ENCODE data around the gene CLN5. TPM values are rescaled to one million over a fixed set of nuclear protein-coding genes. Genes with fewer than 3 reads are reported as not detected.

The CLN5 gene
- total and polyA plus RNA-seq, 2 of the 4 experiments (the other 2 are of a cell fraction): 11.3 to 15.1 TPM

- Histone ChIP-seq H3K9me3 (ENCODE audit: control insufficient read depth, insufficient read depth, low read length) (no peaks in the 10 kb centered on the region), H2AFZ (replicated peaks; ENCODE audit: low read length, poor library complexity) (no peak overlapping the region), H2AK5ac (ENCODE audit: low read depth, low read length) (no peak overlapping the region), H3K27ac (ENCODE audit: insufficient read depth, low read length) (no peak overlapping the region), H2BK120ac (ENCODE audit: low read depth, low read length) (no peak overlapping the region), H2BK20ac (ENCODE audit: low read depth, low read length) (no peak overlapping the region), H3K79me1 (ENCODE audit: low read depth in 1 of 2, low read length in 2 of 2) (peaks cover 16 to 51% of the 10 kb centered on the region in 2 experiments), H3K4ac (ENCODE audit: low read depth, low read length) (no peak overlapping the region), H3K27me3 (ENCODE audit: control insufficient read depth, insufficient read depth, low read length) (no peaks in the 10 kb centered on the region), H3K4me1 (ENCODE audit: control insufficient read depth, insufficient read depth, low read length) (no peaks in the 10 kb centered on the region), H3K18ac (ENCODE audit: low read depth, low read length) (no peak overlapping the region), H3K23ac (ENCODE audit: low read depth, low read length) (no peak overlapping the region), H3K56ac (ENCODE audit: extremely low read depth, insufficient read depth, low read length) (no peak overlapping the region), H4K20me1 (ENCODE audit: insufficient read depth, low read length) (peaks cover 8% of the 10 kb centered on the region; the same call in 1 of the 2 replicates), H4K91ac (ENCODE audit: insufficient read depth, low read depth, low read length) (no peak overlapping the region), H3K4me3 (ENCODE audit: insufficient read depth, low read depth, low read length) (no peak overlapping the region), H4K5ac (ENCODE audit: low read depth, low read length) (no peak overlapping the region), H4K8ac (ENCODE audit: low read depth in 2 of 2, low read length in 2 of 2) (no peak overlapping the region), H3K9ac (ENCODE audit: low read depth, low read length) (no peak overlapping the region), H3K14ac (replicated peaks; ENCODE audit: low read depth, low read length) (no peak overlapping the region), H2BK5ac (ENCODE audit: low read depth, low read length, poor library complexity, severe bottlenecking) (no peak overlapping the region), H3K4me2 (ENCODE audit: low read depth, low read length) (no peak overlapping the region), H2BK15ac (ENCODE audit: low read depth, low read length) (no peak overlapping the region), H3K36me3 (ENCODE audit: control insufficient read depth, insufficient read depth, low read length) (peaks cover 42% of the 10 kb centered on the region), H2AK9ac (replicated peaks; ENCODE audit: low read depth, low read length, poor library complexity) (no peak overlapping the region), H3K9me1 (ENCODE audit: insufficient read depth, low read length) (0 out of 2 replicates have a peak, but pooled peaks cover 3% of the 10 kb centered on the region)
- in situ Hi-C loops (cut with MboI; ENCODE audit: low sequenced_read_pairs) (no loop called here), intact Hi-C loops (cut with micrococcal nuclease) (no loop called here), dilution Hi-C loops (cut with HindIII; ENCODE audit: low sequenced_read_pairs, unreplicated experiment) (no loop called here)
- ChIA-PET POLR2A (ENCODE audit: unreplicated experiment) (no interaction called here), CTCF (interaction anchor here (1.1 to 1.3 kb wide), 2 partner anchors 12 kb away, joined by 3 read pairs; no protein-coding TSS in a partner anchor)
- DNase-seq: no peak
- TF ChIP-seq, protein P1, sequence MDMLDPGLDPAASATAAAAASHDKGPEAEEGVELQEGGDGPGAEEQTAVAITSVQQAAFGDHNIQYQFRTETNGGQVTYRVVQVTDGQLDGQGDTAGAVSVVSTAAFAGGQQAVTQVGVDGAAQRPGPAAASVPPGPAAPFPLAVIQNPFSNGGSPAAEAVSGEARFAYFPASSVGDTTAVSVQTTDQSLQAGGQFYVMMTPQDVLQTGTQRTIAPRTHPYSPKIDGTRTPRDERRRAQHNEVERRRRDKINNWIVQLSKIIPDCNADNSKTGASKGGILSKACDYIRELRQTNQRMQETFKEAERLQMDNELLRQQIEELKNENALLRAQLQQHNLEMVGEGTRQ (IDR thresholded peaks at IDR 0.05; ENCODE audit: low read depth, low read length): no peak
- TF ChIP-seq MAFK (IDR thresholded peaks at IDR 0.05; ENCODE audit: low read depth, low read length) (no peak), RFX5 (IDR thresholded peaks at IDR 0.05; ENCODE audit: low read depth, low read length) (no peak), MAZ (IDR thresholded peaks at IDR 0.05; ENCODE audit: borderline replicate concordance, low read depth, low read length) (no peak), CEBPB (IDR thresholded peaks at IDR 0.05; ENCODE audit: low read depth, low read length) (no peak), NFE2L2 (IDR thresholded peaks at IDR 0.05; ENCODE audit: low read depth, low read length) (no peak), MXI1 (IDR thresholded peaks at IDR 0.05; ENCODE audit: borderline replicate concordance, low read depth, low read length) (no peak), CHD1 (IDR thresholded peaks at IDR 0.05; ENCODE audit: low read depth, low read length) (no peak)
- TF ChIP-seq, protein P2, sequence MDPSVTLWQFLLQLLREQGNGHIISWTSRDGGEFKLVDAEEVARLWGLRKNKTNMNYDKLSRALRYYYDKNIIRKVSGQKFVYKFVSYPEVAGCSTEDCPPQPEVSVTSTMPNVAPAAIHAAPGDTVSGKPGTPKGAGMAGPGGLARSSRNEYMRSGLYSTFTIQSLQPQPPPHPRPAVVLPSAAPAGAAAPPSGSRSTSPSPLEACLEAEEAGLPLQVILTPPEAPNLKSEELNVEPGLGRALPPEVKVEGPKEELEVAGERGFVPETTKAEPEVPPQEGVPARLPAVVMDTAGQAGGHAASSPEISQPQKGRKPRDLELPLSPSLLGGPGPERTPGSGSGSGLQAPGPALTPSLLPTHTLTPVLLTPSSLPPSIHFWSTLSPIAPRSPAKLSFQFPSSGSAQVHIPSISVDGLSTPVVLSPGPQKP (IDR thresholded peaks at IDR 0.05; ENCODE audit: borderline replicate concordance, low read depth, low read length): no peak
- TF ChIP-seq, protein P3, sequence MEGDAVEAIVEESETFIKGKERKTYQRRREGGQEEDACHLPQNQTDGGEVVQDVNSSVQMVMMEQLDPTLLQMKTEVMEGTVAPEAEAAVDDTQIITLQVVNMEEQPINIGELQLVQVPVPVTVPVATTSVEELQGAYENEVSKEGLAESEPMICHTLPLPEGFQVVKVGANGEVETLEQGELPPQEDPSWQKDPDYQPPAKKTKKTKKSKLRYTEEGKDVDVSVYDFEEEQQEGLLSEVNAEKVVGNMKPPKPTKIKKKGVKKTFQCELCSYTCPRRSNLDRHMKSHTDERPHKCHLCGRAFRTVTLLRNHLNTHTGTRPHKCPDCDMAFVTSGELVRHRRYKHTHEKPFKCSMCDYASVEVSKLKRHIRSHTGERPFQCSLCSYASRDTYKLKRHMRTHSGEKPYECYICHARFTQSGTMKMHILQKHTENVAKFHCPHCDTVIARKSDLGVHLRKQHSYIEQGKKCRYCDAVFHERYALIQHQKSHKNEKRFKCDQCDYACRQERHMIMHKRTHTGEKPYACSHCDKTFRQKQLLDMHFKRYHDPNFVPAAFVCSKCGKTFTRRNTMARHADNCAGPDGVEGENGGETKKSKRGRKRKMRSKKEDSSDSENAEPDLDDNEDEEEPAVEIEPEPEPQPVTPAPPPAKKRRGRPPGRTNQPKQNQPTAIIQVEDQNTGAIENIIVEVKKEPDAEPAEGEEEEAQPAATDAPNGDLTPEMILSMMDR (conservative IDR thresholded peaks at IDR 0.05; ENCODE audit: low read depth, low read length): no peak
- no TSS peak for BruUV-seq (replicated peaks)
- no CpG with 5 or more reads among the region's 2 CpGs for WGBS, 2 experiments (ENCODE audit: extremely low coverage in 2 of 2, insufficient read length in 1 of 2)
- ATAC-seq (ENCODE audit: low read depth): no peak
These were observed 22.1 kb downstream of the CLN5 start for GRCh38 chr13:77013853-77014542.
